Endometrial microvascular endothelial cells (primary cell): ENCODE measurements around the gene ALG8. TPM values are rescaled to one million over a fixed set of nuclear protein-coding genes. Genes with fewer than 3 reads are reported as not detected.

Source experiments
- in situ Hi-C: cut with HindIII; loops from 2 replicates; pipeline ENCODE4 v1.10.0; 2017; ENCODE audit warnings: low sequenced_read_pairs, low pct_unique_long_range_greater_than_20kb; ENCODE audit errors: inconsistent ontology term
- total RNA-seq: library from RNA; depleted of rRNA; stranded (reverse); fragments of >200 nt; gene quantifications from one replicate; pipeline ENCODE4 v1.2.3, GENCODE V29; 2015; ENCODE audit errors: inconsistent ontology term

Gene ALG8
- total RNA-seq, 1 donor from 2014 or later, result 57.9 TPM

DNA sequence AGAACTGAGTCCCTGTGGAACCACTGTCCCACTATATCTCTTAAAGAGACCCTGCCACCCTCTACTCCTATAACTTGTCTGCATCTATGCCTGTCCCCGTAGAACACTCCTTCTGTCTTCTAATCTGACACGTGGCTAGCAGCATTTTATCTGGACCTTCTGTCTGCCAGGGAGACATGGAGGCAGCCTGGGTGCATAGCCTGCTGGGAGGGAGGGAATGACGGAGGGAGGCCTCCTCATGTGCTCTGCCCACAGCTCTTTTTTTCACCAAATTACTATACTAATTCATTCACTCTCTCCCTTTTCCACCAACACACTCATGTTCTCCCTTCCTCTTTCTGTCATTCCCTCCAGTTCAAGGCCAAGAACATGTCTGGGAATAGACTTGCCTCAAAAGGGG lies 83.3 kb downstream of the ALG8 start:
- in situ Hi-C loops, result no loop called here

DNA sequence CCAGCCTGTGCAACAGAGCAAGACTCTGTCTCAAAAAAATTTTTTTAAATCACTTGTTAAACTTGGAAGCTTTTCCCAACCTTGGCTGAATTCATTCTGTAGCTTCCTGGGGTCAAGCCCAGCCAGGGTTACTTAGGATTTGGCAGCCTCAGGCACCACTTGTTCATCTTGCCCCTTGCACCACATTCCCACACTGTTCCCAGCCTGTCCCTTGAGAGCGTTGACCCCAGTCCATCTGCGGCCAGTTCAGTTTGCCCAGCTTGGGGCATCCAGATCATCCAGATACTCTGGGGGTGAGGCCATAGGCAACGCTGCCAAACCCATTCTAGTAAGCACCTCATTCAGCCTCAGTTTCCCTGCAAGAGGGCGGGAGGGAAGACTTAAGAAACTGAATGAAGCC lies 84.5 kb downstream of the ALG8 start:
- in situ Hi-C loops, result no loop called here

DNA sequence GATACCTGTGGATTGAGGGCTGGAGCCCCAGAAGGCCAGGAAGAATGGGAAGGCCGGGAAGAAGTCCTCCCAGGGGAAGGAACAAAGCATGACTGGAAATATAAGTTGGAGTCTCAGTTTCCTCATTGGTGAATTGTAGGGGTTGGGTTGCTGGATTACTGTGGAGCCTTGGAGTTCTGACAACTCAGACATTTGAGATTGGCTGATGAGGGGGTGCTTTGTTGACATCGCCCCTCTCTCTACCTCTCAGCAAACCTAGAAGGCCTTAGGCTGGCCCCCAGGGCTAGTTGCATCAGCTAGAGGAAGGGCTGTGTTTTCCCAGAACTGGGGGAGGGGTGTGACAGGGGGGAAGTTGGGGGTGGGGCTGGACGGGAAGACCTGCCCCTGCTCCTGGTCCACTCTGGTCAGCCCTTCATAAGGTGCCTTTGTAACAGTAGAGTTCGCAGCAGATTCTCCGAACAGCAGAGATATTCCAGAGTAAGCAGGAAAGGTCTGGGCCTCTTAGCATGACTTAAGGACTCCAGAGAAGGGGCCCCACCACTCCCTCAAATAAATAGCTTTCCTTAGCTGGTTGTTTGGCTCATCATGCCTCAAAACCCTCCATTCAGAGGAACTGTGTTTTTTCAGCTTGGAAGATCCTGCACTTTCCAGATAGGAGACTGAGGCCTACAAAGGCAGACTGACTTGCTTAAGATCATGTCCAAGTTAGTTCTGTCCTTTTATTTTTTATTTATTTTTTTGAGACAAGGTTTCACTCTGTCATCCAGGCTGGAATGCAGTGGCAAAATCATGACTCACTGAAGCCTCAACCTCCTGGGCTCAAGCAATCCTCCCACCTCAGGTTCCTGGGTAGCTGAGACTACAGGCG lies 88.2 kb downstream of the ALG8 start:
- in situ Hi-C loops, result no loop called here

Other genes starting within 250 kb of the ALG8 start
- gene INTS4, start 145.0 kb downstream of the ALG8 start, total RNA-seq, result 23.5 TPM
- gene KCTD14, start 116.3 kb downstream of the ALG8 start, total RNA-seq, result 1.7 TPM
- gene THRSP, start 75.8 kb downstream of the ALG8 start, total RNA-seq, result not detected
- 149 TPM for gene NDUFC2, start 59.8 kb downstream of the ALG8 start, total RNA-seq
- 8.1 TPM for gene KCTD21, start 49.0 kb upstream of the ALG8 start, total RNA-seq
- gene USP35, start 49.3 kb upstream of the ALG8 start, total RNA-seq, result 7.9 TPM